OCI-LY7 (cell line): ENCODE data around the gene LARGE1. TPM values are rescaled to one million over a fixed set of nuclear protein-coding genes. Genes with fewer than 3 reads are reported as not detected.

Experiments
- BruUV-seq: library from RNA; stranded (reverse); fragments of 400-500 nt; replicated peaks from 2 replicates; lab custom pipeline; 2021; lab: Mats Ljungman, UMichigan
- CTCF ChIA-PET: fragments of 300-600 bp; sonication (Branson Sonifier 250); formaldehyde crosslinking; loops from one replicate; lab custom pipeline; 2022; ENCODE audit warnings: antibody characterized with exemption; ENCODE audit not compliant: unreplicated experiment; lab: Charles Lee
- POLR2A ChIA-PET: fragments of 300-600 bp; sonication (Branson Sonifier 250); formaldehyde crosslinking; loops from one replicate; lab custom pipeline; 2022; ENCODE audit warnings: antibody characterized with exemption; lab: Charles Lee
- DNase-seq: peaks from one replicate; pipeline ENCODE4 v3.0.0-alpha.2; 2015; ENCODE audit warnings: low spot score
- H2AFZ ChIP-seq: fragments of 200-600 bp; sonication (generic), shearing (Covaris generic); 2 replicates; pipeline ENCODE4 v1.6.1; 2014; ENCODE audit warnings: mild to moderate bottlenecking, antibody characterized with exemption, low read length, moderate library complexity
- H3K27ac ChIP-seq: fragments of 200-600 bp; sonication (generic); 2 replicates; pipeline ENCODE4 v1.5.1; 2014; ENCODE audit warnings: mixed run types, low read depth, mild to moderate bottlenecking, moderate library complexity, low read length, inconsistent platforms; ENCODE audit not compliant: poor library complexity, severe bottlenecking
- H3K36me3 ChIP-seq: fragments of 200-600 bp; sonication (generic); 2 replicates; pipeline ENCODE4 v1.6.1; 2014; ENCODE audit warnings: mild to moderate bottlenecking, antibody characterized with exemption, low read length, moderate library complexity, mixed read lengths; ENCODE audit not compliant: insufficient read depth
- H3K4me1 ChIP-seq: fragments of 200-600 bp; sonication (generic); 2 replicates; pipeline ENCODE4 v1.5.1; 2014; ENCODE audit warnings: mild to moderate bottlenecking, low read length; ENCODE audit not compliant: insufficient read depth, poor library complexity, severe bottlenecking
- H3K4me2 ChIP-seq: fragments of 200-600 bp; sonication (generic); 2 replicates; pipeline ENCODE4 v1.6.1; 2014; ENCODE audit warnings: mild to moderate bottlenecking, low read length
- H3K4me3 ChIP-seq: fragments of 200-600 bp; sonication (generic); 2 replicates; pipeline ENCODE4 v1.5.1; 2014; ENCODE audit warnings: mild to moderate bottlenecking, low read depth, low read length; ENCODE audit not compliant: poor library complexity, severe bottlenecking
- H3K79me2 ChIP-seq: fragments of 200-600 bp; sonication (generic); 2 replicates; pipeline ENCODE4 v1.6.1; 2016; ENCODE audit warnings: low read depth, mild to moderate bottlenecking, low read length, moderate library complexity, mixed read lengths; ENCODE audit not compliant: insufficient read depth
- H3K9me2 ChIP-seq: fragments of 200-600 bp; sonication (generic); 2 replicates; pipeline ENCODE4 v1.6.1; 2016; ENCODE audit warnings: mild to moderate bottlenecking, low read length, mixed read lengths; ENCODE audit not compliant: insufficient read depth
- H3K9me3 ChIP-seq: fragments of 200-600 bp; sonication (generic); 2 replicates; pipeline ENCODE4 v1.6.1; 2014; ENCODE audit warnings: mild to moderate bottlenecking, mixed run types, low read length, mixed read lengths
- H4K20me1 ChIP-seq: fragments of 200-600 bp; sonication (generic); 2 replicates; pipeline ENCODE4 v1.6.1; 2014; ENCODE audit warnings: mild to moderate bottlenecking, antibody characterized with exemption, low read length, moderate library complexity, mixed read lengths; ENCODE audit not compliant: insufficient read depth
- CTCF ChIP-seq: fragments of 200-600 bp; sonication (generic); conservative IDR thresholded peaks from 2 replicates; pipeline ENCODE4 v1.5.1; 2014; ENCODE audit warnings: mild to moderate bottlenecking, antibody characterized with exemption, low read length, moderate library complexity, mixed read lengths
- EZH2phosphoT487 ChIP-seq: fragments of 200-600 bp; sonication (generic); IDR thresholded peaks from 2 replicates; pipeline ENCODE4 v1.6.1; 2018; ENCODE audit warnings: low read depth, borderline replicate concordance, mild to moderate bottlenecking, mixed run types, antibody characterized with exemption, low read length, moderate library complexity, mixed read lengths
- intact Hi-C: fragments of 100-400 bp; cut with micrococcal nuclease; formaldehyde crosslinking; loops from one replicate; pipeline ENCODE4 v1.10.0; 2022; ENCODE audit not compliant: unreplicated experiment
- total RNA-seq, 2 experiments: library from RNA; depleted of rRNA in 1 of 2; stranded (reverse); fragments of >200 nt in 1 of 2; shearing (Covaris generic) in 1 of 2; gene quantifications; 2 replicates each; pipeline ENCODE4 v1.2.3, GENCODE V29; 2014 to 2022

Gene LARGE1
- total RNA-seq, 2 experiments from 2014 or later, result 31.5 to 31.9 TPM

GRCh38 chr22:33544707-33545106, 375.6 kb downstream of the LARGE1 start:
- no peak overlapping the region for H3K4me3 ChIP-seq
- no peaks in the 10 kb centered on the region for H4K20me1 ChIP-seq
- H3K36me3 ChIP-seq, result no peaks in the 10 kb centered on the region
- H3K27ac ChIP-seq, result no peak overlapping the region
- TF ChIP-seq EZH2phosphoT487, result no peak
- TF ChIP-seq CTCF, result no peak
- no peaks in the 10 kb centered on the region for H3K4me1 ChIP-seq
- H3K79me2 ChIP-seq, result no peaks in the 10 kb centered on the region
- no peaks in the 10 kb centered on the region for H3K9me2 ChIP-seq
- intact Hi-C loops, result no loop called here
- CTCF ChIA-PET, result no interaction called here
- H3K4me2 ChIP-seq, result no peak overlapping the region
- H3K9me3 ChIP-seq, result no peaks in the 10 kb centered on the region
- no peak overlapping the region for H2AFZ ChIP-seq
- no TSS peak for BruUV-seq
- POLR2A ChIA-PET, result no interaction called here
- DNase-seq, result no peak

- no TSS peak for BruUV-seq
- no peak for DNase-seq
- Histone ChIP-seq H3K4me3 (no peak overlapping the region), H2AFZ (no peak overlapping the region), H3K4me1 (peaks cover 5% of the 10 kb centered on the region), H3K36me3 (no peaks in the 10 kb centered on the region), H3K9me3 (no peaks in the 10 kb centered on the region), H3K4me2 (no peak overlapping the region), H4K20me1 (no peaks in the 10 kb centered on the region), H3K9me2 (no peaks in the 10 kb centered on the region), H3K27ac (no peak overlapping the region), H3K79me2 (no peaks in the 10 kb centered on the region)
- TF ChIP-seq CTCF, result no peak
- no peak for TF ChIP-seq EZH2phosphoT487
- ChIA-PET POLR2A (interaction anchor here (1.1 kb wide), 1 partner anchor 11 kb away, joined by 5 read pairs; no protein-coding TSS in a partner anchor), CTCF (no interaction called here)
- intact Hi-C loops, result no loop called here
Observed at GRCh38 chr22:33542722-33543121, 377.6 kb downstream of the LARGE1 start.

- no peak for DNase-seq
- H3K4me3 ChIP-seq, result no peak overlapping the region
- no TSS peak for BruUV-seq
- H2AFZ ChIP-seq, result no peak overlapping the region
- intact Hi-C loops, result no loop called here
- no peak overlapping the region for H3K27ac ChIP-seq
- CTCF ChIA-PET, result no interaction called here
- POLR2A ChIA-PET, result interaction anchor here (0.7 kb wide), 1 partner anchor 312 kb away, joined by 3 read pairs; no protein-coding TSS in a partner anchor
- peaks cover 5% of the 10 kb centered on the region for H3K4me1 ChIP-seq
- H3K9me3 ChIP-seq, result no peaks in the 10 kb centered on the region
- no peaks in the 10 kb centered on the region for H3K79me2 ChIP-seq
- H3K9me2 ChIP-seq, result no peaks in the 10 kb centered on the region
- no peaks in the 10 kb centered on the region for H4K20me1 ChIP-seq
- TF ChIP-seq CTCF (no peak), EZH2phosphoT487 (no peak)
- H3K4me2 ChIP-seq, result no peak overlapping the region
- no peaks in the 10 kb centered on the region for H3K36me3 ChIP-seq
Observed at GRCh38 chr22:33542153-33542552, 378.1 kb downstream of the LARGE1 start.
